Measurements from ENCODE around the gene NUMB.
A peak's percentile ranks its signal among the peaks of the same experiment; 100 is the strongest.

NUMB gene

DNA sequence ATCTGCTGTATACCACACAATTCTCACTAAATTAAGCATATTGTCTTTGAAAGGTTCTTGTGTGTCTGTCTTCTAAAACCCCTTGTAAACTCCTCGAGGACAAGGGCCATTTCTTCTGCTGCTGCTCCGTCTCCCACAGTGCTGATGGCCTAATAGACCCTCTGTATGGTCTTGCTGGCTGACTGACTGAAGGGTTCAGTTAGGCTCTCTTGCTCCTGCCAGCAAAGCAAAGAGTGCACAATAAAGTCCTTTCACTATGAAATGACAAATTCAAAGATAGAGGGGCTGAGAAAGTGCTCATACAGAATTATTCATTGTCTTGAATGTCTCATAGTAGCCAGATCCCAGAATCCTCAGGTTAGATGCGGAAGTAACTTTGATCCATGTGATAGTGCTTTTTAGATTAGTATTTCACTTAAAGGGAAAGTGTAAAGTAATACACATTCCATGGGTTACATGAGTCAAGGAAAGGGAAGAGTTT is 18.1 kb upstream of the NUMB start:
- Mint-ChIP-seq H3K27me3 (no peaks in the 10 kb centered on the region), H3K27ac (ENCODE audit: low read depth) (no peak overlapping the region), H3K9me3 (no peaks in the 10 kb centered on the region), H3K36me3 (ENCODE audit: insufficient read depth) (no peaks in the 10 kb centered on the region), H3K4me3 (no peak overlapping the region), H3K4me1 (no peaks in the 10 kb centered on the region)
- ATAC-seq (replicated peaks; ENCODE audit: extremely low read depth, poor library complexity, severe bottlenecking) (no peak), DNase-seq (ENCODE audit: low spot score in 2 of 2) (no peak)

DNA sequence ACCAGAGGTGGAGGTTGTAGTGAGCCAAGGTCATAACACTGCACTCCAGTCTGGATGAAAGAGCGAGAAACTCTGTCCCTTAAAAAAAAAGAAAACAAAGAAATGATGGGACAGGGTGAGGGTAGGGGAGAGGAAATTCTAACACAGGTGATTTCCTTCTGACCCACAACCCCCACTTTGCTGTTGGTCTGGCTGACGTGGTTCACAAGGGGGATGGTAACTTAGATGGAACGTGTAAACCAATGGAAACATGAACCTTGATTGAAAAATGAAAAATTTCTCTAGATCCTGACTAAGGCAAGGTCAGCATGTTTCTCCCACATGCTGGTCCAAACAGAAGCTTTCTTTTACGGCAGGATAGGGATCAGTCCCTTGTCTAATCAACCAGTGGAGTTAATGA is 16.6 kb upstream of the NUMB start:
- DNase-seq (ENCODE audit: low spot score in 2 of 2): no peak
- no peaks in the 10 kb centered on the region for H3K27me3 Mint-ChIP-seq
- H3K9me3 Mint-ChIP-seq: no peaks in the 10 kb centered on the region
- no peak overlapping the region for H3K27ac Mint-ChIP-seq (ENCODE audit: low read depth)
- no peak overlapping the region for H3K4me3 Mint-ChIP-seq
- ATAC-seq (replicated peaks; ENCODE audit: extremely low read depth, poor library complexity, severe bottlenecking): no peak
- no peaks in the 10 kb centered on the region for H3K4me1 Mint-ChIP-seq
- no peaks in the 10 kb centered on the region for H3K36me3 Mint-ChIP-seq (ENCODE audit: insufficient read depth)

DNA sequence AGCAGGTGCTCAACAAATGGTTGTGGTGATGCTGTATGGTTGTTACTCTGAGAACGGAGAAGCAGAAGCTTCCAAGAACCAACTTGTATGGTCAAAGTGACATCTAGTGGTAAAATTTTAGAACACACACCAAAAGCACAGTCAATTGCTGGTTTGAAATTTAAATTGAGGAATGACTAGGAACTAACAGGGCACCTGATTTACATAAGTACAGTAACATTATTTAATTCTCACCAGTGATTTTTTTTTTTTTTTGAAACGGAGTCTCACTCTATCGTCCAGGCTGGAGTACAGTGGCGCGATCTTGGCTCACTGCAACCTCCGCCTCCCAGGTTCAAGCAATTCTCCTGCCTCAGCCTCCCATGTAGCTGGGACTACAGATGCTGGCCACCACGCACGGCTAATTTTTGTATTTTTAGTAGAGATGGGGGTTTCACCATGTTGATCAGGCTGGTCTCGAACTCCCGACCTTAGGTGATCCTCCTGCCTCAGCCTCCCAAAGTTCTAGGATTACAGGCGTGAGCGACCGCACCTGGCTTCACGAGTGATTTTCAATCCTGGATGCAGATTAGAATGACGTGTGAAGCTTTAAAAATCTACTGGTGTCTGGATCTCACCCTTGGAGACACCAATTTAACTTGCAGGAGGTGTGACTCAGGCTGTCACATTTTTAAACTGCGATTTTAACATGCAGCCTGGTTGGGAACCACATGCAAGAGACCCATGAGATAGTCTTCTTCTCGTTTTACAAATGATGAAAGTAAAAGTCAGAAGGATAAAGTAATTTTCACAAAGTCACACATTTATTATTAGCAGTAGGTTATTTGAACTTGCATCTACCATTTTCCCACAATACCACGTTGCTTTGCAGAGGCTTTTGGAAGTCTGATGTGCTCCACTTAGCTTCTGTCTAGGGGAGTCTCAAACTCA is 14.1 kb upstream of the NUMB start:
- Mint-ChIP-seq H3K27ac (ENCODE audit: low read depth) (no peak overlapping the region), H3K4me1 (no peaks in the 10 kb centered on the region), H3K4me3 (no peak overlapping the region), H3K27me3 (no peaks in the 10 kb centered on the region), H3K9me3 (no peaks in the 10 kb centered on the region), H3K36me3 (ENCODE audit: insufficient read depth) (no peaks in the 10 kb centered on the region)
- no peak for DNase-seq (ENCODE audit: low spot score in 2 of 2)
- ATAC-seq (replicated peaks; ENCODE audit: extremely low read depth, poor library complexity, severe bottlenecking): peak; percentile 77

DNA sequence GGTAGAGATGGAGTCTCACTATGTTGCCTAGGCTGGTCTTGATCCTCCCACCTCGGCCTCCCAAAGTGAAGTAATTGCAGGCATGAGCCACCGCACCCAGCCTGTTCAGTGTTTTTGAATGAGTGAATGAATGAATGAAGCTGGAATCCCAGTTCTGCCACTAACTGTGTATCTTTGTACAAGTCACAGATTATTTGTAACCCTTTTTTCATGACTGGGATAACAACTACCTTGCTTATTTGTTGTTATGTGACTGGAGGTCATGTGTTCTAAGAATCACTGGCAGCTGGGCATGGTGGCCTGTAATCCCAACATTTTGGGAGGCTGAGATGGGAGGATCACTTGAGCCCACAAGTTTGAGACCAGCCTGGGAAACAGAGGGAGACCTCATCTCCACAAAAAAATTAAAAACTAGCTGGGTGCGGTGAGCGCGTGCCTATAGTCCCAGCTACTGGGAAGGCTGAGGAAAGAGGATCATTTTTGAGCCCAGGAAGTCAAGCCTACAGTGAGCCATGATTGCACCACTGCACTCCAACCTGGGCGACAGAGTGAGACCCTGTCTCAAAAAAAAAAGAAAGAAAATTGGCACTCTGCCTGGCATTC is 13.3 kb upstream of the NUMB start:
- ATAC-seq (replicated peaks; ENCODE audit: extremely low read depth, poor library complexity, severe bottlenecking) (no peak), DNase-seq (ENCODE audit: low spot score in 2 of 2) (no peak)
- H3K4me3 Mint-ChIP-seq: no peak overlapping the region
- H3K27me3 Mint-ChIP-seq: no peaks in the 10 kb centered on the region
- no peak overlapping the region for H3K27ac Mint-ChIP-seq (ENCODE audit: low read depth)
- no peaks in the 10 kb centered on the region for H3K9me3 Mint-ChIP-seq
- no peaks in the 10 kb centered on the region for H3K4me1 Mint-ChIP-seq
- H3K36me3 Mint-ChIP-seq (ENCODE audit: insufficient read depth): no peaks in the 10 kb centered on the region

DNA sequence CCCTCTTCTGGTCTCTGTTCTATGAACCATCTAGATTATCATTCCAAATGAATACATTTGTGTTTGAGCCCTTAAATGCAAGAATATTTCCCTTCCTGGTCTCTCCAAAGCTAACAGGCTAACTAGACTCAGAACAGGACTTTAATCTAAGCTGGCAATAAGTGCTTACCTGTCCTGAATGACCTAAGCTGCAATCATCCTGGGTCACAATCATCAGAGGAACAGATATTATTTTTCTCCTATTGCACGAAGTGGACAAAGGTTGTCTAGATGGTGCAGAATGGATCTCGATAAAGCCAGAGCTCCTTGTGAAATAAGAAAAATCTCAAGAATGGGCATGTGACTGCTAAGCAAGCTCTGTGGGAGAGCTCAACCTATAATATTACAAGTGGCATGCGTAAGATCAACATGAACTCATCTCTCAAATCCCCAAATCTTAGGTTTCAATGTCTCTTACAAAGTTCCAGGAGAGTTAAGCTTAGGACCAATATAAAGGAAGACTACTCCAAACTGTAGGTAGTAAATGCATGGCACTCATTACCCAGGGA is 10.6 kb upstream of the NUMB start:
- no peaks in the 10 kb centered on the region for H3K36me3 Mint-ChIP-seq (ENCODE audit: insufficient read depth)
- DNase-seq (ENCODE audit: low spot score in 2 of 2) (no peak), ATAC-seq (replicated peaks; ENCODE audit: extremely low read depth, poor library complexity, severe bottlenecking) (no peak)
- H3K9me3 Mint-ChIP-seq: no peaks in the 10 kb centered on the region
- H3K4me1 Mint-ChIP-seq: peaks cover 6% of the 10 kb centered on the region
- H3K27me3 Mint-ChIP-seq: no peaks in the 10 kb centered on the region
- no peak overlapping the region for H3K4me3 Mint-ChIP-seq
- no peak overlapping the region for H3K27ac Mint-ChIP-seq (ENCODE audit: low read depth)

DNA sequence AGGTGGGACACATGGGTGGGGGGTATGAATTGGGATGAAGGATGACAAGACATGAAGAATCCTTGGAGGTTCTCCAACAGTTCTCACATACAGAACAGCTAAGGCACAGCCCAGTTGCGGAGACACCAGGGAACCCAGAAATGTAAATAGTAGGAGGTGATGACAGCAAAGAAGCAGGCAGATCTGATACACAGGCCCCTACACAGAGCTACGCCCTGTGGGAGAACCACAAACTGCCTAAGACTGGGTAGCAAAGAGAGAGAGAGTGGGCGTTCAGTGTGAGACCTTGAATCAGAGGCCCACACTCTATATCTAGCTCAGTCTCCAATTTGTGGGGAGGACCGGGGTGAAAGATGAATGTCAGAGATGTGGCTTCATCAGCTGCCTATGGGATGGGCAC is 9.5 kb upstream of the NUMB start:
- ATAC-seq (replicated peaks; ENCODE audit: extremely low read depth, poor library complexity, severe bottlenecking) (no peak), DNase-seq (ENCODE audit: low spot score in 2 of 2) (no peak)
- Mint-ChIP-seq H3K9me3 (no peaks in the 10 kb centered on the region), H3K4me1 (peaks cover 11% of the 10 kb centered on the region), H3K36me3 (ENCODE audit: insufficient read depth) (no peaks in the 10 kb centered on the region), H3K27me3 (no peaks in the 10 kb centered on the region), H3K27ac (ENCODE audit: low read depth) (no peak overlapping the region), H3K4me3 (no peak overlapping the region)

DNA sequence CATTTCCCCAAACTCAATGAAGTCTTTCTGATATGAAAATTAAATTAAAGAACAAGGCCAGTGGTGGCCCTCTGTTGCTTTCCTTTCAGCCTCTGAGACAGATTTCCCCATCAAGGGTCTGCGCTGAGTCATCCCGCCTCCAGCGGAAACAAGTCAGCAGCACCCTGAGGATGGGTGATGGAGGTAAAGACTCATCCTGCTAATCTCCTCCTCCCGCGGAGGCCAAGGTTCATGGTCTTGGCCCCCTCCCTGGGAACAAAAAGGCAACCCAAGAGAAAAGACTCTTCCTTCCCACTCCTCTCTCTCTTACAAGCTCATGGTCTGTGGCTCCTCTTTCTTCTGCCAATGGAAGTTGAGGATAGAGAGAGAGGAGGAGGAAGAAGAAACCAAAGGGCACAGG is 9.0 kb upstream of the NUMB start:
- ATAC-seq (replicated peaks; ENCODE audit: extremely low read depth, poor library complexity, severe bottlenecking): no peak
- Mint-ChIP-seq H3K9me3 (no peaks in the 10 kb centered on the region), H3K4me1 (peaks cover 11% of the 10 kb centered on the region), H3K27ac (ENCODE audit: low read depth) (no peak overlapping the region), H3K27me3 (no peaks in the 10 kb centered on the region), H3K36me3 (ENCODE audit: insufficient read depth) (no peaks in the 10 kb centered on the region), H3K4me3 (no peak overlapping the region)
- DNase-seq (ENCODE audit: low spot score in 2 of 2): no peak

DNA sequence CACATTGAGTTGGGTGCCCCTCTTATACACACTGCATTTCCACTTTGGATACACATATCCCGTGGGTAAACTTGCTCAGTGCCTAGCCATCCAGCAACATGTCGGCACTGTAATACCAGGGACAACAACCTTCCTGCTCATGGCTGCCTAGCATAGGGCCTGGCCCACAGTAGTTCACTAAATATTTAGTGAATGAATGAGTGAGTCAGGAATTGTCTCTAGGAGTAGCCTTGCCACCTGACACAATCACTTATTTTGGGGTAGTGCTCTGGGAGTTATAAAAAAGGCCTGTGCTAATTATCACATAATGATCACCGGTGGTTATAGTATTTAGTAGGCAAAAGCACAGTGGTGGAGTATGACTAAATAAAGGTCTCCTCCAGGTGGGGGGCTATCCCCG is 8.5 kb upstream of the NUMB start:
- ATAC-seq (replicated peaks; ENCODE audit: extremely low read depth, poor library complexity, severe bottlenecking) (no peak), DNase-seq (ENCODE audit: low spot score in 2 of 2) (no peak)
- Mint-ChIP-seq H3K9me3 (no peaks in the 10 kb centered on the region), H3K27me3 (no peaks in the 10 kb centered on the region), H3K4me3 (no peak overlapping the region), H3K36me3 (ENCODE audit: insufficient read depth) (no peaks in the 10 kb centered on the region), H3K4me1 (peaks cover 11% of the 10 kb centered on the region), H3K27ac (ENCODE audit: low read depth) (no peak overlapping the region)

DNA sequence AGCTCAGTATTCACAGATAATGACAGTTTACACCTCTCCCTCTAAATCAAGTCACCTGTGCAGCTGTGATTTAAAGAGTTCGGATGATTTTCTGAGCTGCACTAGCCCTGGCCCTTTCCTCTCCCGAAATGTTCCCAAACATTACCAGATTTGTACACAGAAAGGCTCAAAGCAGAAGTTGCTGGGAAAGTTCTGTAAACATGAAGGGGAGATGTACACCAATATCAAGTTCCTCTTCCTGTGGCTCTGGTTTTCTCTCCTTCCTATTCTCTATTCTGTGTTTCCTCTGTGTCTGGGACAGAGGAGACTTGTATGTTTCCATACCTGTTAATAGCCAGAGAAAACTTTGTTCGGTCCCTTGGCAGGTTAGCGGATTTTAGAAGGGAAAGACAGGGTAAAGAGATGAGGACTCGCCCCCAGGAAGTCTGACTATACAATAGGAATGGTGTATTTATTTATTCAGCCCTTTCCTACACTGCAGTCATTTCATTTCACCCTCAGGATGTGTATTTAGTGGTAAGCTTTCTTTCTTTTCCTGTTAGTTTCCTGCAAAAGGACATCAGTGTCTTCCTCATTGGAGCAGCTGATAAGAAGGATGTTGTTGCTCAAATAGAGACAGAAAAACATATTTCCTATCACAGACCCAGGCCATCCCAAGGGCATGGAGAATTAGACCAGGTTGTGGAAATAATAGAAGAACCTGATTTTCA is 7.6 kb upstream of the NUMB start:
- DNase-seq (ENCODE audit: low spot score in 2 of 2) (no peak), ATAC-seq (replicated peaks; ENCODE audit: extremely low read depth, poor library complexity, severe bottlenecking) (no peak)
- Mint-ChIP-seq H3K27ac (ENCODE audit: low read depth) (no peak overlapping the region), H3K36me3 (ENCODE audit: insufficient read depth) (no peaks in the 10 kb centered on the region), H3K9me3 (no peaks in the 10 kb centered on the region), H3K4me3 (no peak overlapping the region), H3K4me1 (peaks cover 11% of the 10 kb centered on the region), H3K27me3 (no peaks in the 10 kb centered on the region)

DNA sequence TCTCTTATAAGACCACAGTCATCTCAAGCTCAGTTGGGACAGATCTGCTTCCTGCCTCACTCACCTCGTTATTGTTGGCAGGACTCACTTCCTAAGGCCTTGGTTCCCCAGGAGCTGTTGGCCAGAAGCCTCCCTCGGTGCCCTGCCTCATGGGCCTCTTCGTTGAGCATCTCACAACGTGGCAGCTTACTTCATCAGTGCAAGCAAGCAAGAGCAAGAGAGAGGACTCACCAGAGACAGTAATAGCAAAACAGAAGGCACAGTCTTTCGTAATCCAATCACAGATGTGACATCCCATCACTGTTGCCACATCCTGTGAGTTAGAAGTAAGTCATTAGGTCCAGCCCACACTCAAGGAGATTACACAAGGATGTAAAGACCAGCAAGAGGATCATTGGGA is 5.1 kb upstream of the NUMB start:
- Mint-ChIP-seq H3K9me3 (no peaks in the 10 kb centered on the region), H3K27me3 (no peaks in the 10 kb centered on the region), H3K4me1 (peaks cover 22% of the 10 kb centered on the region), H3K4me3 (no peak overlapping the region), H3K36me3 (ENCODE audit: insufficient read depth) (peaks cover 3% of the 10 kb centered on the region), H3K27ac (ENCODE audit: low read depth) (peak overlapping the region; percentile 36)
- no peak for DNase-seq (ENCODE audit: low spot score in 2 of 2)
- ATAC-seq (replicated peaks; ENCODE audit: extremely low read depth, poor library complexity, severe bottlenecking): no peak

DNA sequence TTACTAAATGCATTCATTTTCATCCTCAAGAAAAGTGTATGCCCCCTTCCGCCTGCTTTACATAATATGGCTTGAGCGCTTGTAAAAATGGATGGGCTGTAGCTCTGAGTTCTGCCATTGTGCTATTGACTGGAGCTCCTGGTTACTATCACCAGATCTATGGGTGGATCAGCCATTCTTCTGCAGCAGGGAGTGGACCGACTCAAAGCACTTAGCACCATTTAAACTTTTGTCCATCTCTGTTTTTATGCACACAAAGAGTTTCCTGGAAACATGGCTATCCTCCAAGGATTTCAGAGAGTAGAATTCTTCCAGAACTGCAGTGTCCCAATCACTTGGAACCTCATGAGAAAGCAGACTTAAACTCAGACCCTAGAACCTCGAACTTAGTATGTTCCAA is 4.5 kb upstream of the NUMB start:
- H3K4me3 Mint-ChIP-seq: no peak overlapping the region
- no peak overlapping the region for H3K27ac Mint-ChIP-seq (ENCODE audit: low read depth)
- no peaks in the 10 kb centered on the region for H3K9me3 Mint-ChIP-seq
- H3K27me3 Mint-ChIP-seq: no peaks in the 10 kb centered on the region
- DNase-seq (ENCODE audit: low spot score in 2 of 2) (no peak), ATAC-seq (replicated peaks; ENCODE audit: extremely low read depth, poor library complexity, severe bottlenecking) (no peak)
- peaks cover 26% of the 10 kb centered on the region for H3K4me1 Mint-ChIP-seq
- peaks cover 7% of the 10 kb centered on the region for H3K36me3 Mint-ChIP-seq (ENCODE audit: insufficient read depth)

DNA sequence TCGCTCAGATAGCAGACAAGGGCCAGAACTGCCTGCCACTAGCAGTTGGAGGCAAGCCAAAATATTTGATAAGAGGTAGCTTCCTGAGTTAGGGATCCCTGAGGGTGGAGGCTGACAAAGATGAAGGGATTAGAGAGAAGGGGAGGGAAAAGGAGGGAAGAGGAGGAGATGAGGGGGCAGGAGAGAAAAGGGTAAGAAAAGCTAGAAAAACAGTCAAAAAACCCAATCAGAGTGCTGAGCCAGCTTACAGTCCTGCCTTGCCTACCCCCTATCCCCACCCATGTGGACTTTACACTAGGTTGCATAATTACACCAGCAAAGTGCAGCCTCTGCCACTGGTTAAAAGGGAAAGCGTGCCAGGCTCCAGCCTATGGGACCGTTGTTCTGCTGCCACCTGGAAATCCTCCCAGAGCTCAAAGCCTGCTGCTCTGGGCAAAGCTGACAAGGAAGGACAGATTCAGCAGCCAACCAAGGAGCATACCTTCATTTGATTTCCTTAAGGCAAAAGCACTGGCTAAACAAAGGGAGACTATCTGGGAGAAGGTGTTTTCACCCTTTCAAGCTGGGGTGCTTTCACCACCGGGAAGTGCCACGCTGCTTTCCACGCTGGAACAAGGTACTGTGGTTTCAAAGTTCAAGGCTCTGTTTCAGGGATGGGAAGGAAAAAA is 3.8 kb upstream of the NUMB start:
- DNase-seq (ENCODE audit: low spot score in 2 of 2): no peak

More for the DNA sequence above, 3.8 kb upstream of the NUMB start:
- H3K36me3 Mint-ChIP-seq (ENCODE audit: insufficient read depth): peaks cover 9% of the 10 kb centered on the region
- no peak overlapping the region for H3K4me3 Mint-ChIP-seq
- H3K27ac Mint-ChIP-seq (ENCODE audit: low read depth): no peak overlapping the region
- no peaks in the 10 kb centered on the region for H3K9me3 Mint-ChIP-seq
- peaks cover 33% of the 10 kb centered on the region for H3K4me1 Mint-ChIP-seq
- no peaks in the 10 kb centered on the region for H3K27me3 Mint-ChIP-seq
- ATAC-seq (replicated peaks; ENCODE audit: extremely low read depth, poor library complexity, severe bottlenecking): no peak

Data from central memory CD8-positive, alpha-beta T cell (primary cell).